ENCODE data around the gene ILK.

Gene ILK

GRCh38 chr11:6603287-6604080 lies at the start of gene ILK, which contains the start of gene RRP8:
TSS of gene ILK (plus strand) at chr11:6603774. CDS start at chr11:6604272, 498 bp downstream.
TSS of gene RRP8 (minus strand) at chr11:6603616. CDS start at chr11:6603502, 114 bp downstream.
- peak; percentile 92 for DNase-seq

- no peak for DNase-seq
These were observed 48.5 kb upstream of the ILK start for GRCh38 chr11:6554828-6555706.

- DNase-seq = no peak
These were observed 47.2 kb upstream of the ILK start for GRCh38 chr11:6556139-6556949.

GRCh38 chr11:6557063-6557462 lies 46.5 kb upstream of the ILK start:
- DNase-seq = no peak

- no peak for DNase-seq
These were observed 45.6 kb upstream of the ILK start for GRCh38 chr11:6557761-6558674.

- DNase-seq = no peak
These were observed 44.2 kb upstream of the ILK start for GRCh38 chr11:6559369-6559768.

GRCh38 chr11:6561288-6561687 lies 42.3 kb upstream of the ILK start:
- no peak for DNase-seq

GRCh38 chr11:6563121-6563619 lies 40.4 kb upstream of the ILK start:
- no peak for DNase-seq

GRCh38 chr11:6563667-6564066 lies 39.9 kb upstream of the ILK start:
- no peak for DNase-seq

- DNase-seq = no peak
These were observed 38.2 kb upstream of the ILK start for GRCh38 chr11:6565325-6565724.

- no peak for DNase-seq
These were observed 37.4 kb upstream of the ILK start for GRCh38 chr11:6565988-6566703.

GRCh38 chr11:6566704-6567370 lies 36.7 kb upstream of the ILK start:
- DNase-seq = no peak

GRCh38 chr11:6567371-6567745 lies 36.2 kb upstream of the ILK start:
- DNase-seq = no peak

GRCh38 chr11:6568191-6568918 lies 35.2 kb upstream of the ILK start:
- DNase-seq = no peak

- DNase-seq = no peak
These were observed 33.9 kb upstream of the ILK start for GRCh38 chr11:6569706-6570105.

GRCh38 chr11:6570691-6571427 lies 32.7 kb upstream of the ILK start:
- DNase-seq = no peak

- DNase-seq = no peak
These were observed 32.1 kb upstream of the ILK start for GRCh38 chr11:6571434-6572008.

- no peak for DNase-seq
These were observed 31.4 kb upstream of the ILK start for GRCh38 chr11:6572215-6572614.

All from stimulated activated CD4-positive, alpha-beta T cell treated with anti-CD3 and anti-CD28 coated beads, Interleukin-15, amount 100 ng/mL, for 24 hours (primary cell).